ENCODE results near the gene HGS.
"Not testable (repeated sequence)": the region's sequence is repeated elsewhere in the genome, so short reads cannot be mapped to it uniquely, and the experiment has no call there.

Gene HGS

GRCh38 chr17:81734405-81735263 is 50.8 kb downstream of the HGS start:
- TF ChIP-seq CTCF (IDR thresholded peaks at IDR 0.05; ENCODE audit: low read depth, low read length) = no peak
- peaks cover 9% of the 10 kb centered on the region for H3K27me3 ChIP-seq
- no peaks in the 10 kb centered on the region for H3K4me1 ChIP-seq
- H3K9me3 ChIP-seq = no peaks in the 10 kb centered on the region
- no peaks in the 10 kb centered on the region for H3K36me3 ChIP-seq
- H3K4me3 ChIP-seq (ENCODE audit: low read depth, low read length) = no peak overlapping the region
- no peak for DNase-seq

GRCh38 chr17:81735264-81736102 is 51.7 kb downstream of the HGS start:
- H3K9me3 ChIP-seq = no peaks in the 10 kb centered on the region
- peaks cover 9% of the 10 kb centered on the region for H3K27me3 ChIP-seq
- H3K4me1 ChIP-seq = no peaks in the 10 kb centered on the region
- H3K36me3 ChIP-seq = no peaks in the 10 kb centered on the region
- no peak for DNase-seq
- no peak overlapping the region; the same call in 1 of the 2 replicates for H3K4me3 ChIP-seq (ENCODE audit: low read depth, low read length)
- no peak for TF ChIP-seq CTCF (IDR thresholded peaks at IDR 0.05; ENCODE audit: low read depth, low read length)

- no peaks in the 10 kb centered on the region for H3K36me3 ChIP-seq
- DNase-seq = no peak
- no peaks in the 10 kb centered on the region for H3K9me3 ChIP-seq
- TF ChIP-seq CTCF (IDR thresholded peaks at IDR 0.05; ENCODE audit: low read depth, low read length) = no peak
- no peaks in the 10 kb centered on the region for H3K4me1 ChIP-seq
- peaks cover 5% of the 10 kb centered on the region for H3K27me3 ChIP-seq
- no peak overlapping the region for H3K4me3 ChIP-seq (ENCODE audit: low read depth, low read length)
These were observed 54.4 kb downstream of the HGS start for GRCh38 chr17:81737947-81738800.

GRCh38 chr17:81738801-81739393 is 55.1 kb downstream of the HGS start:
- no peaks in the 10 kb centered on the region for H3K36me3 ChIP-seq
- H3K9me3 ChIP-seq = no peaks in the 10 kb centered on the region
- no peak for TF ChIP-seq CTCF (IDR thresholded peaks at IDR 0.05; ENCODE audit: low read depth, low read length)
- no peak overlapping the region for H3K4me3 ChIP-seq (ENCODE audit: low read depth, low read length)
- no peaks in the 10 kb centered on the region for H3K4me1 ChIP-seq
- no peaks in the 10 kb centered on the region for H3K27me3 ChIP-seq
- no peak for DNase-seq

- H3K9me3 ChIP-seq; H3K27me3 ChIP-seq; H3K36me3 ChIP-seq; H3K4me3 ChIP-seq (ENCODE audit: low read depth, low read length); H3K4me1 ChIP-seq; DNase-seq: not testable (repeated sequence)
These were observed 55.8 kb downstream of the HGS start for GRCh38 chr17:81739593-81739992.
